Thyroid gland (tissue), 4 donors: ENCODE measurements around the gene LIMCH1.

Source experiments
- CTCF ChIP-seq, 6 experiments: fragments of 200-600 bp in 3 of 6; fragments of 450-650 bp in 3 of 6; sonication (generic) in 3 of 6; IDR thresholded peaks; one replicate each; pipeline ENCODE4 v1.5.1; 2016 to 2019; ENCODE audit warnings: antibody characterized with exemption in 6 of 6, mild to moderate bottlenecking in 2 of 6, inconsistent platforms in 1 of 6, moderate library complexity in 1 of 6
- POLR2A ChIP-seq, 2 donors: fragments of 450-650 bp; IDR thresholded peaks; one replicate each; pipeline ENCODE4 v1.6.1; 2017; ENCODE audit warnings: antibody characterized with exemption in 2 of 2, mild to moderate bottlenecking in 2 of 2, moderate library complexity in 1 of 2

DNA sequence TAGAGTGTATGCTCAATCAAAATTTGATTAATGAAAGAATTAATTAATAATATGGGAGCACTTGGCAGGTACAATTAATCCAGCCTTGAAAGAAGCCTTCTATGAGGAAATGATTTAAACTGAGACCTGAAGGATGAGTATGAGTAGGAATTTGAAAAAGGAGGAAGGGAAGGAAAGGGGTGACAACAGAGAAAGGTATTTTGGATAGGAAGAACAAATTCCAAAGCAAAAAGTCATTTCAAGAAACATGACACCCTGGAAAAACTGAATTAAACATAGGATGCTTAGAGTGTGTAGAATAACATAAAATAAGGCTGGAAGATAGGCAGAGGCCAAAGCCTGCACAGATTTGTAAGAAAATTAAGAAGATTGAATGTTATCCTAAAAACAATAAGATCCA is 180.9 kb downstream of the LIMCH1 start:
- TF ChIP-seq CTCF (IDR thresholded peaks at IDR 0.05) (no peak), POLR2A (IDR thresholded peaks at IDR 0.05) (no peak)
